GM12878 (cell line): ENCODE results near the gene IPP. TPM values are rescaled to one million over a fixed set of nuclear protein-coding genes. Genes with fewer than 3 reads are reported as not detected.

Source experiments
- ATAC-seq: fragments of 200-7000 bp; cut with Tn5 transposase; 3 replicates; pipeline ENCODE4 v1.9.1; 2020; ENCODE audit warnings: mild to moderate bottlenecking, moderate library complexity
- BruUV-seq: library from RNA; stranded (reverse); fragments of 400-500 nt; replicated peaks from 2 replicates; lab custom pipeline; 2021; lab: Mats Ljungman, UMichigan
- CTCF ChIA-PET: fragments of 300-600 bp; sonication (Branson Sonifier 250); formaldehyde crosslinking; extraction: SDS; loops from one replicate; lab custom pipeline; 2021; ENCODE audit warnings: inconsistent platforms; lab: Yijun Ruan, JAX
- POLR2A ChIA-PET: fragments of 350-600 bp; formaldehyde crosslinking; extraction: SDS; loops from one replicate; lab custom pipeline; 2021; ENCODE audit warnings: inconsistent platforms; lab: Charles Lee
- RAD21 ChIA-PET: fragments of 300-600 bp; sonication (Branson Sonifier 250); formaldehyde crosslinking; loops from one replicate; lab custom pipeline; 2023; ENCODE audit warnings: antibody characterized with exemption; ENCODE audit not compliant: unreplicated experiment; lab: Charles Lee
- SMC1A ChIA-PET: fragments of 300-600 bp; sonication (Branson Sonifier 250); formaldehyde crosslinking; loops from one replicate; lab custom pipeline; 2023; ENCODE audit not compliant: unreplicated experiment, uncharacterized antibody; lab: Charles Lee
- DNase-seq: peaks from one replicate; pipeline ENCODE4 v3.0.0-alpha.2; 2011; ENCODE audit warnings: low read depth, low spot score
- FAIRE-seq: peaks from 3 replicates; lab custom pipeline; 2011; peaks lifted over from hg19 to GRCh38; lab: Jason Lieb, UNC
- H2AFZ ChIP-seq: 2 replicates; pipeline ENCODE4 v1.6.0; 2011; ENCODE audit warnings: low read depth, low read length, control low read depth; ENCODE audit not compliant: control insufficient read depth
- H3K27ac ChIP-seq: 2 replicates; pipeline ENCODE4 v1.5.1; 2011; ENCODE audit warnings: control low read depth; ENCODE audit not compliant: control insufficient read depth, insufficient read depth
- H3K27me3 ChIP-seq, 2 experiments: replicated peaks in 1 of 2; 2 replicates each; pipeline versions ENCODE4 v1.6.0 to v1.6.1; 2011; ENCODE audit warnings: low read length in 1 of 2; ENCODE audit not compliant: control insufficient read depth in 2 of 2, insufficient read depth in 2 of 2
- H3K36me3 ChIP-seq, 2 experiments: 2 replicates each; pipeline ENCODE4 v1.5.1; 2011; ENCODE audit warnings: low read length in 1 of 2; ENCODE audit not compliant: control insufficient read depth in 2 of 2, insufficient read depth in 2 of 2
- H3K4me1 ChIP-seq: 2 replicates; pipeline ENCODE4 v1.6.1; 2011; ENCODE audit warnings: mild to moderate bottlenecking, low read length, moderate library complexity, mixed read lengths; ENCODE audit not compliant: control insufficient read depth, insufficient read depth
- H3K4me2 ChIP-seq: 2 replicates; pipeline ENCODE4 v1.6.0; 2011; ENCODE audit warnings: control low read depth; ENCODE audit not compliant: control insufficient read depth, insufficient read depth
- H3K4me3 ChIP-seq: fragments of 200-600 bp; sonication (generic); 2 replicates; pipeline ENCODE4 v1.5.1; 2016
- H3K79me2 ChIP-seq: 2 replicates; pipeline ENCODE4 v1.6.0; 2011; ENCODE audit warnings: low read length; ENCODE audit not compliant: control insufficient read depth, insufficient read depth
- H3K9ac ChIP-seq: 2 replicates; pipeline ENCODE4 v1.8.0; 2011; ENCODE audit warnings: low read length, control low read depth, mixed read lengths; ENCODE audit not compliant: control insufficient read depth, insufficient read depth
- H3K9me3 ChIP-seq: replicated peaks from 3 replicates; pipeline ENCODE4 v1.5.1; 2011; ENCODE audit warnings: mild to moderate bottlenecking, low read length; ENCODE audit not compliant: control insufficient read depth, insufficient read depth
- H4K20me1 ChIP-seq: 2 replicates; pipeline ENCODE4 v1.6.0; 2011; ENCODE audit not compliant: control insufficient read depth, insufficient read depth
- ATF3 ChIP-seq: IDR thresholded peaks from 2 replicates; pipeline ENCODE4 v1.6.1; 2011; ENCODE audit warnings: low read depth, mild to moderate bottlenecking, low read length, moderate library complexity, borderline replicate concordance; ENCODE audit errors: extremely low read depth
- CREM ChIP-seq: IDR thresholded peaks from 2 replicates; pipeline ENCODE4 v1.6.1; 2014; ENCODE audit warnings: antibody characterized with exemption, low read depth
- E2F4 ChIP-seq: IDR thresholded peaks from 2 replicates; pipeline ENCODE4 v1.6.1; 2012; ENCODE audit warnings: low read depth, low read length, improper control_type of control experiment
- EGR1 ChIP-seq, 2 experiments: IDR thresholded peaks; 1 replicate in 1 of 2; 2 replicates in 1 of 2; pipeline ENCODE4 v1.6.1; 2011 to 2012; ENCODE audit warnings: low read depth in 2 of 2, low read length in 2 of 2, borderline replicate concordance in 1 of 2, mild to moderate bottlenecking in 1 of 2, moderate library complexity in 1 of 2
- ESRRA ChIP-seq: IDR thresholded peaks from 2 replicates; pipeline ENCODE4 v1.6.1; 2012; ENCODE audit warnings: mild to moderate bottlenecking, low read length, improper control_type of control experiment
- LARP7 ChIP-seq: fragments of 450-650 bp; IDR thresholded peaks from 2 replicates; pipeline ENCODE4 v1.6.1; 2017; ENCODE audit warnings: mild to moderate bottlenecking
- PAX5 ChIP-seq: IDR thresholded peaks from 2 replicates; pipeline ENCODE4 v1.6.1; 2011; ENCODE audit warnings: low read depth, low read length, borderline replicate concordance
- PML ChIP-seq: IDR thresholded peaks from 2 replicates; pipeline ENCODE4 v1.6.1; 2012; ENCODE audit warnings: low read length, inconsistent platforms
- RB1 ChIP-seq: fragments of 450-650 bp; formaldehyde crosslinking; IDR thresholded peaks from 2 replicates; pipeline ENCODE4 v1.6.1; 2017; ENCODE audit warnings: mild to moderate bottlenecking, borderline replicate concordance
- RCOR1 ChIP-seq: conservative IDR thresholded peaks from 2 replicates; pipeline ENCODE4 v1.6.1; 2012; ENCODE audit warnings: low read depth, low read length, improper control_type of control experiment
- TAF1 ChIP-seq: IDR thresholded peaks from 2 replicates; pipeline ENCODE4 v1.6.1; 2011; ENCODE audit warnings: mild to moderate bottlenecking, low read depth, low read length, borderline replicate concordance
- ZBTB33 ChIP-seq: fragments of 450-650 bp; IDR thresholded peaks from 2 replicates; pipeline ENCODE4 v1.6.1; 2017; ENCODE audit warnings: mild to moderate bottlenecking
- ZNF24 ChIP-seq: fragments of 450-650 bp; IDR thresholded peaks from 2 replicates; pipeline ENCODE4 v1.6.1; 2017; ENCODE audit warnings: antibody characterized with exemption, mild to moderate bottlenecking
- WGBS: methylation state at CpG from one replicate; pipeline ENCODE4 v1.1.6; 2016; ENCODE audit warnings: low lambda C conversion rate; ENCODE audit not compliant: insufficient replicate concordance, insufficient coverage; ENCODE audit errors: missing lambda C conversion rate; 5-methylcytosine and 5-hydroxymethylcytosine counted together
- in situ Hi-C: fragments of 300-500 bp; cut with MboI; formaldehyde crosslinking; loops from 9 replicates; pipeline ENCODE4 v1.14.3; 2018; ENCODE audit warnings: mixed read lengths
- intact Hi-C: fragments of 100-400 bp; cut with micrococcal nuclease; formaldehyde crosslinking; loops from one replicate; pipeline ENCODE4 v1.14.2; 2022; ENCODE audit not compliant: unreplicated experiment
- polyA plus RNA-seq, 11 experiments: library from polyadenylated mRNA; depleted of rRNA in 4 of 11; unstranded in 6 of 11; stranded (reverse) in 5 of 11; fragments of >200 nt; fragmentation: Nextera tagmentation in 4 of 11; fragmentation: Illumina TruSeq in 1 of 11; extraction: Ambion mirVana in 4 of 11; extraction: Trizol in 1 of 11; gene quantifications; 1 replicate in 1 of 11; 2 replicates in 10 of 11; pipeline versions ENCODE4 v1.2.1 to v1.2.3, GENCODE V29; 2011 to 2016; ENCODE audit warnings: inconsistent platforms in 2 of 11, missing spikeins in 2 of 11, low read depth in 1 of 11
- total RNA-seq, 4 experiments: library from RNA; depleted of rRNA in 3 of 4; stranded (reverse); fragments of >200 nt in 3 of 4; fragmentation: Illumina TruSeq in 1 of 4; extraction: Trizol in 1 of 4; gene quantifications; 2 replicates each; pipeline versions ENCODE4 v1.2.1 to v1.2.3, GENCODE V29; 2013 to 2021

IPP gene
- total and polyA plus RNA-seq, 10 of the 15 experiments (the other 5 are each of a cell fraction or from before 2014, with no cell fraction given): 4.7 to 15.0 (median 10.4) TPM

GRCh38 chr1:45769261-45769932 lies 18.9 kb upstream of the IPP start:
- ChIA-PET RAD21 (interaction anchor here (0.7 kb wide), 1 partner anchor 140 kb away, joined by 3 read pairs; no protein-coding TSS in a partner anchor), SMC1A (interaction anchor here (1.2 to 1.6 kb wide), 2 partner anchors 12 to 13 kb away, joined by 3 read pairs; no protein-coding TSS in a partner anchor), POLR2A (no interaction called here), CTCF (no interaction called here)
- 46% methylated on average over 4 of the region's 4 CpGs for WGBS
- FAIRE-seq: no peak
- BruUV-seq: no TSS peak
- no peaks in the 10 kb centered on the region for H4K20me1 ChIP-seq
- TF ChIP-seq ZNF24 (no peak), CREM (no peak)
- no peak overlapping the region for H3K9ac ChIP-seq
- no peaks in the 10 kb centered on the region for H3K36me3 ChIP-seq
- in situ Hi-C loops (no loop called here), intact Hi-C loops (no loop called here)
- no peaks in the 10 kb centered on the region for H3K4me1 ChIP-seq
- H2AFZ ChIP-seq: no peak overlapping the region
- no peak overlapping the region for H3K27ac ChIP-seq
- no peaks in the 10 kb centered on the region for H3K9me3 ChIP-seq
- H3K4me3 ChIP-seq: no peak overlapping the region
- no peak for DNase-seq
- no peaks in the 10 kb centered on the region for H3K27me3 ChIP-seq
- H3K79me2 ChIP-seq: no peaks in the 10 kb centered on the region
- H3K4me2 ChIP-seq: no peak overlapping the region
- ATAC-seq: peak; percentile 20; the same call in 2 of the 3 replicates

- in situ Hi-C loops (no loop called here), intact Hi-C loops (no loop called here)
- ChIA-PET SMC1A (no interaction called here), RAD21 (no interaction called here), CTCF (no interaction called here), POLR2A (interaction anchor here (0.6 to 1.1 kb wide), 2 partner anchors 33 to 213 kb away, joined by 3 to 6 read pairs; no protein-coding TSS in a partner anchor)
- DNase-seq (no peak), ATAC-seq (no peak), FAIRE-seq (no peak)
- no peaks in the 10 kb centered on the region; the same call in 2 of the 3 replicates for H3K9me3 ChIP-seq
- H3K9ac ChIP-seq: no peak overlapping the region
- H2AFZ ChIP-seq: no peak overlapping the region
- no peak overlapping the region for H3K4me2 ChIP-seq
- H3K27me3 ChIP-seq: no peaks in the 10 kb centered on the region
- no peak overlapping the region for H3K4me3 ChIP-seq
- BruUV-seq: no TSS peak
- WGBS: 60% methylated on average over 2 of the region's 6 CpGs
- no peak overlapping the region for H3K27ac ChIP-seq
- no peaks in the 10 kb centered on the region for H3K4me1 ChIP-seq
- no peaks in the 10 kb centered on the region for H3K36me3 ChIP-seq
- no peaks in the 10 kb centered on the region for H4K20me1 ChIP-seq
- H3K79me2 ChIP-seq: no peaks in the 10 kb centered on the region
- TF ChIP-seq ATF3 (no peak), ZBTB33 (no peak), RB1 (no peak), ZNF24 (no peak), ESRRA (no peak), PAX5 (no peak), PML (no peak), RCOR1 (no peak), EGR1 (IDR thresholded peaks at IDR 0.05; ENCODE audit: borderline replicate concordance in 1 of 2, low read depth in 2 of 2, low read length in 2 of 2) (no peak), TAF1 (no peak), E2F4 (no peak), LARP7 (no peak)
These were observed 16.6 kb upstream of the IPP start for GRCh38 chr1:45767035-45767434.
